ENCODE data around the gene SEMA4F.
A peak's percentile ranks its signal among the peaks of the same experiment; 100 is the strongest.
"Not testable (repeated sequence)": the region's sequence is repeated elsewhere in the genome, so short reads cannot be mapped to it uniquely, and the experiment has no call there.

The SEMA4F gene, protein sequence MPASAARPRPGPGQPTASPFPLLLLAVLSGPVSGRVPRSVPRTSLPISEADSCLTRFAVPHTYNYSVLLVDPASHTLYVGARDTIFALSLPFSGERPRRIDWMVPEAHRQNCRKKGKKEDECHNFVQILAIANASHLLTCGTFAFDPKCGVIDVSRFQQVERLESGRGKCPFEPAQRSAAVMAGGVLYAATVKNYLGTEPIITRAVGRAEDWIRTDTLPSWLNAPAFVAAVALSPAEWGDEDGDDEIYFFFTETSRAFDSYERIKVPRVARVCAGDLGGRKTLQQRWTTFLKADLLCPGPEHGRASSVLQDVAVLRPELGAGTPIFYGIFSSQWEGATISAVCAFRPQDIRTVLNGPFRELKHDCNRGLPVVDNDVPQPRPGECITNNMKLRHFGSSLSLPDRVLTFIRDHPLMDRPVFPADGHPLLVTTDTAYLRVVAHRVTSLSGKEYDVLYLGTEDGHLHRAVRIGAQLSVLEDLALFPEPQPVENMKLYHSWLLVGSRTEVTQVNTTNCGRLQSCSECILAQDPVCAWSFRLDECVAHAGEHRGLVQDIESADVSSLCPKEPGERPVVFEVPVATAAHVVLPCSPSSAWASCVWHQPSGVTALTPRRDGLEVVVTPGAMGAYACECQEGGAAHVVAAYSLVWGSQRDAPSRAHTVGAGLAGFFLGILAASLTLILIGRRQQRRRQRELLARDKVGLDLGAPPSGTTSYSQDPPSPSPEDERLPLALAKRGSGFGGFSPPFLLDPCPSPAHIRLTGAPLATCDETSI
- 12.5 to 20.6 reads per million in 2 donors for total RNA-seq

DNA sequence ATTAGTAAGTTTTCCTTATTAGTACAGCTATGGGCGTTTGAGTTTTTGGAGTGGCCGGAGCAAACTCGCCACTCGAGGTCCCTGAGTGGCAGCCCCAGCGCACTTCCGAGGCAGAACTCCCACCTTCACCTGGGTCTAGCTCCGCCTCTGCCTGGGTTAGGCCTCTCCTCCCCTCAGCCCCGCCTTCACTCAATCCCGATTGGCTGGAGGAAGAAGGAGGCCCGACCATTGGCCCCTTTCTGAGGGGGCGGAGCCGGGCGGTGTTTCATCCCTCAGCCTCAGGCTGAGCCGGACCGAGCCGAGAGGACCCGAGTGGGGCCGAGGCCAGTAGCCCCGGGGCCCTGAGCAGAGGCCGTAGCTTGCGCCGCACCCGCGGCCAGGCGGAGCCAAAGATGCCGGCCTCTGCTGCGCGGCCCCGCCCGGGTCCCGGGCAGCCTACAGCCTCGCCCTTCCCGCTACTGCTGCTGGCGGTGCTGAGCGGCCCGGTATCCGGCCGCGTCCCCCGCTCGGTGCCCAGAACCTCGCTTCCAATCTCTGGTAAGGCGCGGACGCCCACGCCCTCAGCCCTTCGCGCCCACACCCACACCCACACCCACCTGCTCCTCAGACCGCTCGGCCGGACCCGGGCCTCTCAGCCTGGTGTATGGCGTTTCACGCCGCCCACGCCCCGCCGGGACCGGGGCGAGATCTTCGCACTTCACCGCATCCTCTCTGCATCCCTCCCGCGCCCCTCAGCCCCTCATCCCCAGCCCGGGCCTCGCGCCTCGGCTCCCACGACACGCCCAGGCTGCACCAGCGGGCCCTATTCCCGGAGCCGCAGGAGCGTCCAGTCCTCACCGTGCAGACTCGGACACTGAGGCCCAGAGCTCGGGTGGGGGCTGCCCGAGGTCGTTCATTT lies at the start of gene SEMA4F:
SEMA4F (plus strand) TSS at position 263 of the 898 bp plus-strand sequence; CDS start at position 393, 130 bp downstream.
- peak; percentile 81 to 96 (median 91) for DNase-seq

DNA sequence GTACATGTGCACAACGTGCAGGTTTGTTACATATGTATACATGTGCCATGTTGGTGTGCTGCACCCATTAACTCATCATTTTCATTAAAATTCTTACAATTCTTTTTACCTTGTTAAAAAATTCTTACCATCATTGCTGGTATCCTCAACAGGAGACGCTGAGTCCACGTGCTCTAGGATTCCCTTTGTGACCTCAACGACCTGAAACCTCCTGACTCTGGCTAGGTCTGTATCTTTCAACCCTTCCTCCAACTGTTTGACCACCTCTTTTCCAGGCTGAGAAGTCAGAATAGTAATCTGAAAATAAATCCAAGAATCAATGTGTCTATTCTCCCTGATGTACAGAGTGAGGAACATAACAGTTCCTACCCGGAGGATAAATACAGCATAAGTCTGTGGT lies 47.1 kb upstream of the SEMA4F start:
- DNase-seq = no peak

DNA sequence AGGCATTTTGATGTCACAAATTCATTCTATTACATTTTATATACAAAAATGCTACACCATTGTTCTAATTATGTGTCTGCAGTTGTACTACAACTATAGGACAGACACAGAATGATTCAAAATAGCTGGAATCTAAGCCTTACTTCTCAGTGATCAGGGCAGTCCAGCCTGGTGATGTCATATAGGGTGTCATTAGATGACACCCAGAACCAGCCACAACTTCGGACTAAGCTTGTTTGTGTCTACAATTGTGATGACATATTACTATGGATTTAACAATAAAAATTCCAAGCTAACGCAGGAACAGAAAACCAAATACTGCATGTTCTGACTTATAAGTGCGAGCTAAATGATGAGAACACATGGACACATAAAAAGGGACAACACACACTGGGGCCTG lies 36.9 kb upstream of the SEMA4F start:
- no peak for DNase-seq

DNA sequence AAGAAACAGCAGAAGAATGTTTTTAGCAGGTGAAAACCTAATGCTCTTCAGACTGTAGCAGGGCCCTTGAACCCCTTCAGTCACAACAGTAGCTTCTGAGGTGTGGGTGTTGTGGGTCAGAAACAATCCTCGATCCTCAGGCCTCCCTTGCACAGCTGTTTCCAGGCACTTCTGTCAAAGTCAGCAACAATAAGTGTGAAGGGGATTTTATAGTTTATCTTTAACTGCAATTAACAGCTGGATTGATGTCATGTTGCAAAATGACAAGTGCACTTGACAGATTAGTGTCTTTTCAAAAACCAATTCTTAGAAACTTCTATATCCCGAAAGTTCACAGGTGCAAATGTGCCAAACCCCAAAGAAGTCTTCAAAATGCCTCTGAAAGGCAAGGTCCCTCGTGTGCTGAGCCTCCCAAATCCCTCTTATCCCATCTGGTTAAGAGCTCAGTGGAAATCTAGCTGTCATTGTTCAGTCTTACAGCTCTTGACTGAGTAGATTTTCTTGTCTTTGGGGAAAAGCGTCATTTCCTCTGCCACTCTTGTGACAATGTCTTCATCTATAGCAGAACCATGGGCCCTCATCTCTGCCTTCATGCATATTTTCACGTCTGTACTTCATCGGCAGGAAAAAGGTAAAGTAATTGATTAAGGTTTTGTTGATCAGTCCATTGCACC lies 35.5 kb upstream of the SEMA4F start:
- no peak for DNase-seq

DNA sequence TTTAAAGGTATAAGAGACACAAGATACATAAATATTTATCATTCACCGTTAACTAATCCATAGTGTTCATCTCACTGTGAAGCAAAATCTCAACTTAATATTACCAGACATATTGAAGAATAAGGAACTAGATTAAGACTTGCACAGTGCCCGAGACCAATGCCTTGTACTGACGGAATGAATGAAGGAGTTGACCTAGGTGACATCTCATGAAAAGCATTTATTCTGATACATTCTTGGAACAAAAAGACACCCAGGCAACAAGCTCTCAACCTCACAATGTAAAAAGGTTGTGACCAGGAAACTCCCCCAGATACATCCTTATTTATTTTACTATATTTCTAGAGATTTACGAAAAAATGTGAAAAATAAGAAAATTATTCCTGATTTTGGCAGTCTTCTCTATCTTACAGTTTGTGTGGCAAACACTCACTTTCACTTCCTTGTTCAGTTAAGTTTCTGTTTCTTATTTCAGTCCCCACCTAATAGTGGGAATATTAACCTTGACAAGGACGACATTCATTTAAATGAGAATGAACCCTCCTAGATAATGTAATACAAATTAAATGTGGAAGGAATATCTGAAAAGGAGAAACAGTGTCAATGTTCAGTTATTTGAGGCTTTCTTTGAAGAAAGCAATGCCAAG lies 34.3 kb upstream of the SEMA4F start:
- DNase-seq = no peak

DNA sequence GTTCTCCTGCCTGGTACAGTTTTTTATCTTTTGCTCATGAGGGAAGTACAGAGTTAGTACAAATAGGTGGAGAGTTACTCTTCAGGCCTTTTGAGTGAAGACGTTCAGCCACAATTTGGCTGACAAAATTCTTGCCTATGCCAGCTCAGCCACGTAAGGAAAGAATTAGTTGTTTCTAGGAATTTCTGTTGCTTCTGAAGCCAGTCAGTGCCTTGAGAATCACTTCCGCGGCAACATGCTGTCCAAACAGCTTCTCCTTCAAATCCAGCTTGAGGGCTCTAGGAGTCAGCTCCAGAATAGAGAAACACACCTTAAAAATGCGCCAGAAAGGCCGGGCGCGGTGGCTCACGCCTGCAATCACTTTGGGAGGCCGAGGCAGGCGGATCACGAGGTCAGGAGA lies 33.4 kb upstream of the SEMA4F start:
- DNase-seq = no peak

DNA sequence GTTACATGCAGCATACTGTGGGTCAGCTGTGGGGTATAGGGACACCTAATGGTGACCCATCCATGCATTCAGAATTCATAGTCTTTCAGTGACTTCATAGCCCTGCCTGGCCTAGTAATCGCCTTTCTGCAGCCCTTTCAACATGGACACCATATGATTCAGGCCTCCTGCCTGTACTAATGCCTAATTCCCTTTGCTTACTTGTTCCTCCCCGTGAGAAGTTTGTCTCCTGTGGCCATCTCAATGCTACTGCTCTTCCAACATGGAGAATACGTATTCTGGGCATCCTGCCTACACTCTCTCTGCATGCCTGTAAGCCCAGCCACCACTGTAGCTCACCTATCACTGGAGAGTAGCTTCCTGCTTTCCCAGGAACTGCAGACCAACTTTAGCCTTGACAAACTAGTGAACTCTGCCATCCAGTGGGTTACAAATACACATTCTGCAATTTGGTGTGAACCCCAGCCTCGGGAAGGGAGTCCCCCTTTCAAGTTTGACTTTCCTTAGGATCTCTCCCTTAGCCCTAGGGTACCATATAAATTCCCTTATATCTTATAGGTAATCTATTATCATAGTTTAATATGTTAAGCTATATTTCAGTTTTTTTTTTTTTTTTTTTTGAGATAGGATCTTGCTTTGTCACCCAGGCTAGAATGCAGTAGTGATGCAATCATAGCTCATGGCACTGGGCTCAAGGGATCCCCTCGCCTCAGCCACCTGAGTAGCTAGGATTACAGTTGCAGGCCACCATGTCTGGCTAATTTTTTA lies 28.2 kb upstream of the SEMA4F start:
- no peak for DNase-seq

DNA sequence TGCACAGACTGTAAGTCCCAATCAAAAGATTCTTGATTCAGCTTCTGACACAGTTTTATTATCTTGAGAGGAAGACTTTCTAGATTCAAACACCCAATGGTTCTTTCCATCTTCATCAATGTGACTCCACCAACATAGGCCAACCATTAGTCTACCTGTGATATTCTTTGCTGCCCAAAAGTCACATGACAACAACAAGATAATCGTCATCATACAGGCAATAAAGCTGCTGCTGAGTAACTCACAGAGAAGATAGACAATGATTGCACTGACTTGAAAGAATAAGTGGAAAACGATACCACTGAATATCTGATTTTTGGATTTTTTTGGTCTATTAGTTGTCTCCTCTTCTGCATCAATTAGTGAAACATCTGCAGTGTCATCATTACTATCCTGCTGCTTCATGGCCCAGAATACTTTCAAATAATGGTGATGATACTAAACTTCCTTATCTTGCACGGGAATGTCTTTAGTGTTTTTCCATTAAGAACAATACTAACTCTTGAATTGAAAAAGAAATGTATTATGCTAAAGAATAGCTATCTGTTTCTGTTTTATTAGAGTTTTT lies 25.4 kb upstream of the SEMA4F start:
- no peak for DNase-seq

DNA sequence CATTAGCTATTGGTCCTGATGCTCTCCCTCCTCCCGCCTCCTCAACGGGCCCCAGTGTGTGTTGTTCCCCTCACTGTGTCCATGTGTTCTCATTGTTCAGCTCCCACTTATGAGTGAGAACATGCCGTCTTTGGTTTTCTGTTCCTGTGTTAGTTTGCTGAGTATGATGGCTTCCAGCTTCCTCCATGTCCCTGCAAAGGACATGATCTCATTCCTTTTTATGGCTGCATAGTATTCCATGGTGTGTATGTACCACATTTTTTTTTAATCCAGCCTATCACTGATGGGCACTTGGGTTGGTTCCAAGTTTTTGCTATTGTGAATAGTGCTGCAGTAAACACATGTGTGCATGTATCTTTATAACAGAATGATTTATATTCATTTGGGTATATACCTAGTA lies 23.6 kb upstream of the SEMA4F start:
- DNase-seq = not testable (repeated sequence)

DNA sequence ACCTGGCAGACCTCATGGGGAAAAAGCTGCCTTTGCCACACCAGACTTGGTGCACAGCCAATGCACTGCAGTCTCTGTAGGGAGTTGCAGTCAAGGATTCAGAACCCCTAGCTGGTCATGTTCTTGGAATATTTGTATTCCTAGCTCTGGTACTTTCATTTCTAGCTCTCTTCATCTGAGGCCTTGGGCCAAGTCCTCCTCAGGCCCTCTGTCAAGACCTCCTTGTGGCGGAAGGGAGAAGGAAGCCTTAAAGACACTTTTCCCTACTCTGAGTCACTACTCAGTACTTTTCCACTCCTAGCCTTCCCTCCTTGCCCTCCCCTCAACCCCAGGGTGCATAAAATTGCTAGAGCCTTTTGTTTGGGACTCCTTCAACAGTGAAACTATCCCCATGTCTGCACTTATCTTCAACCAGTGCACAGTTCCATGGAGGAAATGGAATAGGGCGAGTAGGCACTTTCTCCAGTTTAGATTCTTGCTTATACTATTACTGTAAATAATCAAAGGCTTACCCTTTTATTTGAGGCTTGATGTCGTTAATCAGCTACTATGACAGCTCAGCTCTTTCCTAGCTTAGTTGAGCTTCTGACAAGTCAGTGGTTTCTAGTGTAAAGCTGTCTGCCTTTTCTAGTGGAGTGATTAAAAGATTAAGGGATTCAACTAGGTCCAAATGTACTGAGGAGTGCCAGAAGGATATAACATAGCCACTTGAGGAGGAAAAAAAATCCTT lies 21.7 kb upstream of the SEMA4F start:
- DNase-seq = no peak

DNA sequence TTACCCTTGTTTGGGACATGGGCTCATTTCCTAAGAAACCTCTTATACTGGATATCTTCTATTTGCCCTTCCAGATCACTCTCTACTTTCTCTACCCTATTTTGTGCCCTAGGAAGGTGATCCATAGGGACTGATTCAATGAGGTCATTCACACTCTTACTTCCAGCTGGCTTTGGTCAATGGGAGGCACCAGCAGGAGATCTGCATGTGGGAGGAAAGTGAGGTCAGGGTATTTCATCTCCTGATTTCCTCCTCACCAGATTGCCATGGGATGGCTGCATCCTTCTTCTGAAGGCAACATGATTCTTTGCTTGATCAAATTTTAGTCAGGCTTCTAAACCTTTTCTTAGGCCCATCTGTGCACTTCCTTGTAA lies 21.1 kb upstream of the SEMA4F start:
- DNase-seq = no peak

DNA sequence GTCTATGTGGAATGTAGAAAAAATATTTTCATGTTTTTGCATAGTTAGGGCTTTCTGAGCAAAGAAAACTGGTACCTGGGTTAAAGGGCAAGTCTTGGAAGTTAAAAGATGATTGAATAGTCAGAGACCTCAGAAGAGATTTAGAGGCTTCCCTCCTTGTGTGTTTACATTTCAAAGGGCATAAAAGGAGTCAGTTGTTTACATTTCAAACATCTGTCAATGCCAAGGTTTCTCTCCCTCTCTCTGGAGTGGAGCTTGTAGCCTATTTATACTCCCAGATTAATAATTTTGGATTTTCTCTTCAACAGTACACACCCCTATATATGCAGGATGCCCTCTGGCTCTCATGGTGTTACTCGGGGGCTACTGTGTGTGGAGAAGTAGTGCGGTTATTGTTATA lies 14.5 kb upstream of the SEMA4F start:
- DNase-seq = no peak

DNA sequence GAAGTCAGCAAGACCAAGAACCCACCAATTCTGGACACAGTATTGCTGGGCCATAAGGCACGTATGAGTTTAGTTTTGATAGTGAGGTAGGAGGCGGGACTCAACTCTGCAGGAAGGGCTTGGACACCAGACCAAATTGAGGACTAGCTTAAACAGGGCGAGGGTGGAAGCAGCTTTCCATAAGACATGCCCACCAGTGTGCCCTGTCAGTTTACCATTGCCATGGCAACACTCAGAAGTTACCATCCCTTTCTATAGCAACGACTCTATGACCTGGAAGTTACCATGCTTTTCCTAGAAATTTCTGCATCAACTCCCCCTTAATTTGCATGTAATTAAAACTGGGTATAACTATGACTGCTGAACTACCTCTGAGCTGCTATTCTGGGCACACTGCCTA lies 8.7 kb upstream of the SEMA4F start:
- DNase-seq = no peak

DNA sequence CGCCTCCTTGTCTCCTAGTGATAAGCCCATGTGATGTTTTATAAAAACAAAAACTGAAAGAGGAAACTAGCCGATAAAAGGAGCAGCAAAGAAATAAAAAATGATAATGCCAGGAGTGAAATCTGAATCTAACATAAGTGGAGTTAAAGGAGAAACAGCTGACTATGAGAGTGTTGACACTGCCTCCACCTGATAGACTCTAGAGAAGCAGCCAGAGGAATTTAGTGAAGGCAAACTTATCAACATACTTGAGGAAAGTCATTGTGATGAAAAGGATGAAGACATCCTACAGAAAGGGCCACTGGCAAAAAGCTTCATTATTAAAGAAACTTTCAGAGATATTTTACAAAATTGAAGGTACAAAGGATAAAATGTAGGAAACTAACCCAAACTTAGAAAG lies 7.8 kb upstream of the SEMA4F start:
- DNase-seq = no peak

DNA sequence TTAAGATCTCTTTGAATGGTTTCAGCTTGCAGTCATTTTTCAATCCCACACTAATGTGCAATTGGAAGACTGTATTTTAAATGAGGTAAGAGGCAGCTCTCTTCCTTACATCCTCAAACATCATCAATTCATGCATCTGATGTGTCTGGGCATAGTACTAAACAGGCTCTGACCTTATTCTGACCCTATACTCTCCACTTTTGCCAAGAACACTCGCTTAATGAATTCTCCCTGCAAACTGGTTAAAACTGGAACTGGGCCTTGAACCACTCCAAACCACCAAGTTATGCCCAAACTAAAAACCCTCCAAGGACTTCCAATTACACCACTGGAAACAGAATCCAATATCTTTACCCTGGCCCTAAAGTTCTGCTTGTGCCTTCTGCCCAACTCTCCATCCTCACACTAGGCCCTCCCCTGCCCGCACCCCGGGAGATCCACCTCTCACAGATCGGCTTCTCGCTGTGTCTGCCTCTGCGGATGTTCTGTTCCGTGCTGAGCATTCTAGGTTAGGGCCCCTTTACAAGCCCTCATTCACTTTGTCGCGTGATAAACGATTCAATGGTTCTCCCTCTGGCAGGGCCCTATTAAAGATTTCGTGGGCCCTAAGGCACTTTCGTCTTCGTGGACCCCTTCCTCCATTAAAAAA lies 7.1 kb upstream of the SEMA4F start:
- DNase-seq = no peak

DNA sequence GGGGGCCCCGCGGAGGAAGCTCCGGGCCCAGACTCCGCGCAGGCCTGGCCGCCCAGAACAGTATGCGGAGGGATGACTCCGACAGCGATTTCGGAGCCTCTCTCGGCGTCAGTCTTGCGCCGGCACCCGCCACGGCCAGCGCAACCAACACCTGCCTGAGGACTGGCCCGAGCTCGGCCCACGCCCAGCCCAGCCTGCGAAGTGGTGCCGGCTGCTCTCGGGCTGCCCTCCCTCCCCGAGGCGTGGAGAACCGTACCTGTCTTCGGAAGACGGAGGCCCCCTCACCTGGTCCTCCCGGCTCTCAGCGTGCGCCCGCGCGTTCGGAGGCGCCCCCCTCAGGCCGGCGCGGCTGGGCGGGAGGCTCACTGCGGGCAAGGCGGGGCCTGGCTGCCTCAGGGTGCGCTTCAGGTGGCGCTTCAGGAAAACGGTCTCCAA lies 6.0 kb upstream of the SEMA4F start, which contains the start of gene M1AP:
M1AP (minus strand) TSS at position 322 of the 435 bp plus-strand sequence. CDS start 8,055 bp downstream, outside the sequence.
- no peak for DNase-seq

DNA sequence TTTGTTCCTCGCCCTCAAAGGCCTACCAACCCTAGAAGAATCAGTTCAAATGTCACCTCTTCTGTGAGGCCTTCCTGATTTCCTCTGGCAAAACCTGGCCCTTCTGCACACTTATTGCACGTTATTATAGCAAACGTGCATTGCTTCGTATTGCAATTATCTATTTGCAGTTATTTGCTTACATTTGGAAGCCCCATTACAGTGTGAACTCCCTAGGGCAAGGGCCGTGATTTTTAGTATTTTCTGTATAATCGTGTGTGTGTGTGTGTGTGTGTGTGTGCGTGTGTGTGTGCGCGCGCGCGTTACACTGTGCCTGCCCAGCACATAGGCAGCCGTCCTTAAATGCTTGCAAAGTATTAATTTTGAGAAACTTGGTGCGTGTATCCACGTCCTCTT lies 460 bp upstream of the SEMA4F start:
- DNase-seq = no peak

DNA sequence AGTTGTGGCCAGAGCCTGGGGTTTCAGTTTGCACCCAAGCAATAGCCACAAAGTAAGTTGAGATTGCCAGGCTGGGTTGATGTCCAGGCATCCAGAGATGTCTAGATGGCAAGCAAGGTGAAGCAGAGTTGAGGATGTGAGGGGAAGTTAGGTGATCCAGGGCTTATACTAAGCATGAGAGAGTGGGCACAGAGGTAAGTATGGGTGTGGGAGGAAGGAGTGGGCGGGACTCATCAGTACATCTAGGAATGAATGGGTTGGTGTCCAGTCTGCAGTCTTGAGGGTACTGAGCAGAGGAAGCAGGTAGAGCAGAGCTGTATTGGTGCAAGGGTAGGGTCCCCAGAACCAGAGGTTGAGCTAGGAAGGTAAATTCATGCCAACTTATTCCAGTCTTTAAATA lies 1.5 kb downstream of the SEMA4F start:
- DNase-seq = no peak

DNA sequence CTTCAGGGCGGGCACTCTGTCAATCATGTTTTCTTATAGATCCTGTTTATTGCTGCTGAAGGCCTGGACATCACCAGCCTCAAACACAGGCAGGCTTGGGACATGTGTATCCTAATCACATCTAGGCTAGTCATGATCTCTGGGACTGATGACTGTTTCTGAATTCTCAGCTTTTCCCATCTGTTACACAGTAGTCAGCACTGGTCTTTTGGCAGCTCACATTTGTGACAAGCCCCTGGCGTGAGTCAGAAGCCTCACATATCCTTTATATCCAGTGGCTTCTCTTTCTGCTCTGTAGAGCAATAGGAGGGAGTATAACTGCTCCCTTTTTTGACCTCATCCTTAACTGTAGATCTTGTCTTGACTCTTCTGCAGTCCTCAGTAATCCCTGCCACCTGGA lies 4.5 kb downstream of the SEMA4F start:
- no peak for DNase-seq

Data from T-helper 2 cell (primary cell).